GM12878 (cell line): Measurements from ENCODE around the gene ELMO2. TPM values are rescaled to one million over a fixed set of nuclear protein-coding genes. Genes with fewer than 3 reads are reported as not detected.

Source experiments
- ATAC-seq: fragments of 200-7000 bp; cut with Tn5 transposase; 3 replicates; pipeline ENCODE4 v1.9.1; 2020; ENCODE audit warnings: mild to moderate bottlenecking, moderate library complexity
- BruUV-seq: library from RNA; stranded (reverse); fragments of 400-500 nt; replicated peaks from 2 replicates; lab custom pipeline; 2021; lab: Mats Ljungman, UMichigan
- CTCF ChIA-PET: fragments of 300-600 bp; sonication (Branson Sonifier 250); formaldehyde crosslinking; extraction: SDS; loops from one replicate; lab custom pipeline; 2021; ENCODE audit warnings: inconsistent platforms; lab: Yijun Ruan, JAX
- POLR2A ChIA-PET: fragments of 350-600 bp; formaldehyde crosslinking; extraction: SDS; loops from one replicate; lab custom pipeline; 2021; ENCODE audit warnings: inconsistent platforms; lab: Charles Lee
- RAD21 ChIA-PET: fragments of 300-600 bp; sonication (Branson Sonifier 250); formaldehyde crosslinking; loops from one replicate; lab custom pipeline; 2023; ENCODE audit warnings: antibody characterized with exemption; ENCODE audit not compliant: unreplicated experiment; lab: Charles Lee
- SMC1A ChIA-PET: fragments of 300-600 bp; sonication (Branson Sonifier 250); formaldehyde crosslinking; loops from one replicate; lab custom pipeline; 2023; ENCODE audit not compliant: unreplicated experiment, uncharacterized antibody; lab: Charles Lee
- DNase-seq: peaks from one replicate; pipeline ENCODE4 v3.0.0-alpha.2; 2011; ENCODE audit warnings: low read depth, low spot score
- FAIRE-seq: peaks from 3 replicates; lab custom pipeline; 2011; peaks lifted over from hg19 to GRCh38; lab: Jason Lieb, UNC
- H2AFZ ChIP-seq: 2 replicates; pipeline ENCODE4 v1.6.0; 2011; ENCODE audit warnings: low read depth, low read length, control low read depth; ENCODE audit not compliant: control insufficient read depth
- H3K27ac ChIP-seq: 2 replicates; pipeline ENCODE4 v1.5.1; 2011; ENCODE audit warnings: control low read depth; ENCODE audit not compliant: control insufficient read depth, insufficient read depth
- H3K27me3 ChIP-seq, 2 experiments: replicated peaks in 1 of 2; 2 replicates each; pipeline versions ENCODE4 v1.6.0 to v1.6.1; 2011; ENCODE audit warnings: low read length in 1 of 2; ENCODE audit not compliant: control insufficient read depth in 2 of 2, insufficient read depth in 2 of 2
- H3K36me3 ChIP-seq, 2 experiments: 2 replicates each; pipeline ENCODE4 v1.5.1; 2011; ENCODE audit warnings: low read length in 1 of 2; ENCODE audit not compliant: control insufficient read depth in 2 of 2, insufficient read depth in 2 of 2
- H3K4me1 ChIP-seq: 2 replicates; pipeline ENCODE4 v1.6.1; 2011; ENCODE audit warnings: mild to moderate bottlenecking, low read length, moderate library complexity, mixed read lengths; ENCODE audit not compliant: control insufficient read depth, insufficient read depth
- H3K4me2 ChIP-seq: 2 replicates; pipeline ENCODE4 v1.6.0; 2011; ENCODE audit warnings: control low read depth; ENCODE audit not compliant: control insufficient read depth, insufficient read depth
- H3K4me3 ChIP-seq: fragments of 200-600 bp; sonication (generic); 2 replicates; pipeline ENCODE4 v1.5.1; 2016
- H3K79me2 ChIP-seq: 2 replicates; pipeline ENCODE4 v1.6.0; 2011; ENCODE audit warnings: low read length; ENCODE audit not compliant: control insufficient read depth, insufficient read depth
- H3K9ac ChIP-seq: 2 replicates; pipeline ENCODE4 v1.8.0; 2011; ENCODE audit warnings: low read length, control low read depth, mixed read lengths; ENCODE audit not compliant: control insufficient read depth, insufficient read depth
- H3K9me3 ChIP-seq: replicated peaks from 3 replicates; pipeline ENCODE4 v1.5.1; 2011; ENCODE audit warnings: mild to moderate bottlenecking, low read length; ENCODE audit not compliant: control insufficient read depth, insufficient read depth
- H4K20me1 ChIP-seq: 2 replicates; pipeline ENCODE4 v1.6.0; 2011; ENCODE audit not compliant: control insufficient read depth, insufficient read depth
- BHLHE40 ChIP-seq, 2 experiments: fragments of 450-650 bp in 1 of 2; IDR thresholded peaks; 2 replicates each; pipeline ENCODE4 v1.6.1; 2011 to 2017; ENCODE audit warnings: low read depth in 2 of 2, borderline replicate concordance in 1 of 2, improper control_type of control experiment in 1 of 2, low read length in 1 of 2, mild to moderate bottlenecking in 1 of 2
- CHD4 ChIP-seq: fragments of 200-600 bp; sonication (generic); IDR thresholded peaks from 2 replicates; pipeline ENCODE4 v1.6.1; 2016; ENCODE audit warnings: mild to moderate bottlenecking
- EZH2 ChIP-seq: IDR thresholded peaks from 2 replicates; pipeline ENCODE4 v1.6.1; 2012; ENCODE audit warnings: low read depth, mild to moderate bottlenecking, control low read depth, inconsistent platforms, low read length, borderline replicate concordance; ENCODE audit not compliant: control insufficient read depth
- HDAC6 ChIP-seq: fragments of 200-600 bp; sonication (generic); IDR thresholded peaks from one replicate; pipeline ENCODE4 v1.8.0; 2017; ENCODE audit warnings: antibody characterized with exemption; ENCODE audit not compliant: unreplicated experiment
- JUND ChIP-seq: IDR thresholded peaks from 2 replicates; pipeline ENCODE4 v1.6.1; 2012; ENCODE audit warnings: low read depth, mild to moderate bottlenecking, low read length, improper control_type of control experiment, moderate library complexity
- NR2C1 ChIP-seq: fragments of 450-650 bp; IDR thresholded peaks from 2 replicates; pipeline ENCODE4 v1.6.1; 2017; ENCODE audit warnings: antibody characterized with exemption, mild to moderate bottlenecking, moderate library complexity
- POLR2A ChIP-seq: IDR thresholded peaks from 2 replicates; pipeline ENCODE4 v1.6.1; 2011; ENCODE audit warnings: low read depth, mild to moderate bottlenecking, low read length
- POLR2AphosphoS5 ChIP-seq: IDR thresholded peaks from 2 replicates; pipeline ENCODE4 v1.6.1; 2011; ENCODE audit warnings: mild to moderate bottlenecking, low read length, inconsistent platforms
- RAD51 ChIP-seq: fragments of 450-650 bp; IDR thresholded peaks from 2 replicates; pipeline ENCODE4 v1.6.1; 2016; ENCODE audit warnings: moderate library complexity, mild to moderate bottlenecking, inconsistent platforms
- RBBP5 ChIP-seq: fragments of 200-600 bp; sonication (generic); conservative IDR thresholded peaks from 2 replicates; pipeline ENCODE4 v1.6.1; 2016
- RCOR1 ChIP-seq: conservative IDR thresholded peaks from 2 replicates; pipeline ENCODE4 v1.6.1; 2012; ENCODE audit warnings: low read depth, low read length, improper control_type of control experiment
- SREBF1 ChIP-seq: IDR thresholded peaks from 2 replicates; pipeline ENCODE4 v1.6.1; 2012; ENCODE audit warnings: mild to moderate bottlenecking, low read length
- STAT1 ChIP-seq: fragments of 450-650 bp; conservative IDR thresholded peaks from 2 replicates; pipeline ENCODE4 v1.6.1; 2014; ENCODE audit warnings: antibody characterized with exemption, mild to moderate bottlenecking
- ZNF24 ChIP-seq: fragments of 450-650 bp; IDR thresholded peaks from 2 replicates; pipeline ENCODE4 v1.6.1; 2017; ENCODE audit warnings: antibody characterized with exemption, mild to moderate bottlenecking
- WGBS: methylation state at CpG from one replicate; pipeline ENCODE4 v1.1.6; 2016; ENCODE audit warnings: low lambda C conversion rate; ENCODE audit not compliant: insufficient replicate concordance, insufficient coverage; ENCODE audit errors: missing lambda C conversion rate; 5-methylcytosine and 5-hydroxymethylcytosine counted together
- in situ Hi-C: fragments of 300-500 bp; cut with MboI; formaldehyde crosslinking; loops from 9 replicates; pipeline ENCODE4 v1.14.3; 2018; ENCODE audit warnings: mixed read lengths
- intact Hi-C: fragments of 100-400 bp; cut with micrococcal nuclease; formaldehyde crosslinking; loops from one replicate; pipeline ENCODE4 v1.14.2; 2022; ENCODE audit not compliant: unreplicated experiment
- polyA plus RNA-seq, 11 experiments: library from polyadenylated mRNA; depleted of rRNA in 4 of 11; unstranded in 6 of 11; stranded (reverse) in 5 of 11; fragments of >200 nt; fragmentation: Nextera tagmentation in 4 of 11; fragmentation: Illumina TruSeq in 1 of 11; extraction: Ambion mirVana in 4 of 11; extraction: Trizol in 1 of 11; gene quantifications; 1 replicate in 1 of 11; 2 replicates in 10 of 11; pipeline versions ENCODE4 v1.2.1 to v1.2.3, GENCODE V29; 2011 to 2016; ENCODE audit warnings: inconsistent platforms in 2 of 11, missing spikeins in 2 of 11, low read depth in 1 of 11
- total RNA-seq, 4 experiments: library from RNA; depleted of rRNA in 3 of 4; stranded (reverse); fragments of >200 nt in 3 of 4; fragmentation: Illumina TruSeq in 1 of 4; extraction: Trizol in 1 of 4; gene quantifications; 2 replicates each; pipeline versions ENCODE4 v1.2.1 to v1.2.3, GENCODE V29; 2013 to 2021
- TF ChIP-seq, protein P1 (sequence below): fragments of 450-650 bp; IDR thresholded peaks from 2 replicates; pipeline ENCODE4 v1.6.1; 2017; ENCODE audit warnings: borderline replicate concordance
- TF ChIP-seq, protein P2 (sequence below): IDR thresholded peaks from 2 replicates; pipeline ENCODE4 v1.6.1; 2012; ENCODE audit warnings: low read depth, low read length, improper control_type of control experiment

ELMO2 gene
- total and polyA plus RNA-seq, 10 of the 15 experiments (the other 5 are each of a cell fraction or from before 2014, with no cell fraction given) = 14.2 to 40.2 (median 37.6) TPM

DNA sequence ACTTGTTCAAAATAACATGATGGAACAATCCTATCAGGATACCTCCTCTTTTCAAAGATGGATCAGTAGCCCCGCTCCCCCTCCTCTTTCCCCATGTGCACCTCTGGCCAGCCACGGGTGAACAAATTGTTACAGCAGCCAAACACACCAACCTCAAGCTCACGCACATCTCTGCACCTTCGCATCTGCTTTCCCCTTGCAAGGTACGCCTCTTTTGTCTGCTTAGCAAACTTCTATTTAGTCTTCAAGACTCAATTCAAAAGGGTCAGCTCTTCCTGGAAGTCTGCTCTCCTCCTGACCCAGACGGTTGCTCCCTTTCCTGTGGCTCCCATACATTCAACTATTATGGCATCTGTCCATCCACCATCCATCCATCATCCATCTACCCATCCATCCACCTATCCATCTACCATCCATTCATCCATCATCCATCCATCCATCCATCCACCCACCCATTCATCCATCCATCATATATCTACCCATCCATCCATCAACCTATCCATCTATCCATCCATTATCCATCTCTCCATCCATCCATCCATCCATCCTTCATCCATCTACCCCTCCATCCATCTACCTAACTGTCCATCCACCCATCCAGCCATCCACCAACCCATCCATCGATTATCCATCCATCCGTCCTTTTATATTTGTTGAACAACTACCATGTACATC lies 61.8 kb downstream of the ELMO2 start:
- H4K20me1 ChIP-seq = no peaks in the 10 kb centered on the region
- TF ChIP-seq RAD51 (no peak), POLR2A (peak; percentile 26), POLR2AphosphoS5 (0 out of 2 replicates have a peak, but pooled peaks have one; percentile 23), SREBF1 (no peak)
- TF ChIP-seq, protein P1, sequence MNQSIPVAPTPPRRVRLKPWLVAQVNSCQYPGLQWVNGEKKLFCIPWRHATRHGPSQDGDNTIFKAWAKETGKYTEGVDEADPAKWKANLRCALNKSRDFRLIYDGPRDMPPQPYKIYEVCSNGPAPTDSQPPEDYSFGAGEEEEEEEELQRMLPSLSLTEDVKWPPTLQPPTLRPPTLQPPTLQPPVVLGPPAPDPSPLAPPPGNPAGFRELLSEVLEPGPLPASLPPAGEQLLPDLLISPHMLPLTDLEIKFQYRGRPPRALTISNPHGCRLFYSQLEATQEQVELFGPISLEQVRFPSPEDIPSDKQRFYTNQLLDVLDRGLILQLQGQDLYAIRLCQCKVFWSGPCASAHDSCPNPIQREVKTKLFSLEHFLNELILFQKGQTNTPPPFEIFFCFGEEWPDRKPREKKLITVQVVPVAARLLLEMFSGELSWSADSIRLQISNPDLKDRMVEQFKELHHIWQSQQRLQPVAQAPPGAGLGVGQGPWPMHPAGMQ = no peak
- POLR2A ChIA-PET = no interaction called here
- SMC1A ChIA-PET = interaction anchor here (1.5 kb wide), 1 partner anchor 11 kb away, joined by 3 read pairs; no protein-coding TSS in a partner anchor
- H3K4me1 ChIP-seq = peaks cover 9% of the 10 kb centered on the region
- no peak overlapping the region for H3K27ac ChIP-seq
- no peak overlapping the region for H3K4me2 ChIP-seq
- H3K9me3 ChIP-seq = no peaks in the 10 kb centered on the region
- ATAC-seq (no peak), DNase-seq (no peak), FAIRE-seq (no peak)
- RAD21 ChIA-PET = no interaction called here
- H2AFZ ChIP-seq = no peak overlapping the region
- CTCF ChIA-PET = interaction anchor here (0.6 kb wide), 1 partner anchor 302 kb away, joined by 3 read pairs; no protein-coding TSS in a partner anchor
- 77% methylated on average over 8 of the region's 8 CpGs for WGBS
- no peak overlapping the region for H3K9ac ChIP-seq
- intact Hi-C loops (no loop called here), in situ Hi-C loops (no loop called here)
- peaks cover 0 to 1% of the 10 kb centered on the region in 2 experiments; a peak in 2 of 4 replicates for H3K27me3 ChIP-seq
- no peaks in the 10 kb centered on the region for H3K79me2 ChIP-seq
- TSS peak; percentile 39 for BruUV-seq
- H3K36me3 ChIP-seq = no peaks in the 10 kb centered on the region; a peak in 1 of 4 replicates
- no peak overlapping the region for H3K4me3 ChIP-seq

DNA sequence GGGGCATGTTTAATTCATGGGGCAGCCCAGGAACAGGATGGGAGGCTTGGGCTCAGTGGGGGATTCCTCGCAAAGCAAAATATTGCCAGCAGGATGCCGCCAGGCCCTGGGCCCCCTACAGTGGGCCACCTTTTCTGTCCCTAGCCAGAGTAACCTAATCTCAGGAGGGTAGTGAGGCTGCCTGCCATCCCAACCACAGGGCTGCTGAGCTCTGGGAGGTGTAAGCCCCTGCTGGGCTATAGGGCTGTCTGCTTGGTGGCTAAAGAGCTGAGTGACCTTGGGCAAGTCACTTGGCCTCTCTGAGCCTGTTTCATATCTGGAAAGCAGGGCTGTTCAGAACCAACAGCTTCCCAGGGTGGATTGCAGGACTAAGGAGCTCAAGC lies 62.4 kb downstream of the ELMO2 start:
- FAIRE-seq = no peak
- Histone ChIP-seq H3K9ac (no peak overlapping the region), H3K4me1 (peaks cover 2% of the 10 kb centered on the region), H3K27me3 (peaks cover 0 to 1% of the 10 kb centered on the region in 2 experiments; a peak in 2 of 4 replicates), H3K79me2 (no peaks in the 10 kb centered on the region), H3K4me3 (no peak overlapping the region), H3K36me3 (no peaks in the 10 kb centered on the region; a peak in 1 of 4 replicates), H4K20me1 (no peaks in the 10 kb centered on the region), H3K27ac (no peak overlapping the region), H3K4me2 (no peak overlapping the region), H2AFZ (no peak overlapping the region), H3K9me3 (no peaks in the 10 kb centered on the region)
- CTCF ChIA-PET = interaction anchor here (0.6 kb wide), 1 partner anchor 301 kb away, joined by 3 read pairs; no protein-coding TSS in a partner anchor
- RAD21 ChIA-PET = interaction anchor here (0.6 kb wide), 1 partner anchor 355 kb away, joined by 3 read pairs; no protein-coding TSS in a partner anchor
- in situ Hi-C loops (no loop called here), intact Hi-C loops (no loop called here)
- ATAC-seq = no peak; the same call in 2 of the 3 replicates
- SMC1A ChIA-PET = interaction anchor here (1.5 kb wide), 1 partner anchor 10 kb away, joined by 3 read pairs; no protein-coding TSS in a partner anchor
- BruUV-seq = no TSS peak
- POLR2A ChIA-PET = no interaction called here
- DNase-seq = no peak
- WGBS = 72% methylated on average over 2 of the region's 2 CpGs
- TF ChIP-seq STAT1 (no peak), POLR2A (no peak), RBBP5 (no peak), JUND (no peak), BHLHE40 (IDR thresholded peaks at IDR 0.05; ENCODE audit: borderline replicate concordance in 1 of 2, low read depth in 2 of 2, low read length in 1 of 2) (no peak), EZH2 (no peak), RCOR1 (no peak), CHD4 (no peak), HDAC6 (no peak), NR2C1 (no peak), ZNF24 (no peak)
- TF ChIP-seq, protein P2, sequence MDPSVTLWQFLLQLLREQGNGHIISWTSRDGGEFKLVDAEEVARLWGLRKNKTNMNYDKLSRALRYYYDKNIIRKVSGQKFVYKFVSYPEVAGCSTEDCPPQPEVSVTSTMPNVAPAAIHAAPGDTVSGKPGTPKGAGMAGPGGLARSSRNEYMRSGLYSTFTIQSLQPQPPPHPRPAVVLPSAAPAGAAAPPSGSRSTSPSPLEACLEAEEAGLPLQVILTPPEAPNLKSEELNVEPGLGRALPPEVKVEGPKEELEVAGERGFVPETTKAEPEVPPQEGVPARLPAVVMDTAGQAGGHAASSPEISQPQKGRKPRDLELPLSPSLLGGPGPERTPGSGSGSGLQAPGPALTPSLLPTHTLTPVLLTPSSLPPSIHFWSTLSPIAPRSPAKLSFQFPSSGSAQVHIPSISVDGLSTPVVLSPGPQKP = no peak
